GM12878 (cell line): ENCODE data around the gene LMF2. TPM values are rescaled to one million over a fixed set of nuclear protein-coding genes. Genes with fewer than 3 reads are reported as not detected.

Source experiments
- ATAC-seq: fragments of 200-7000 bp; cut with Tn5 transposase; 3 replicates; pipeline ENCODE4 v1.9.1; 2020; ENCODE audit warnings: mild to moderate bottlenecking, moderate library complexity
- BruUV-seq: library from RNA; stranded (reverse); fragments of 400-500 nt; replicated peaks from 2 replicates; lab custom pipeline; 2021; lab: Mats Ljungman, UMichigan
- CTCF ChIA-PET: fragments of 300-600 bp; sonication (Branson Sonifier 250); formaldehyde crosslinking; extraction: SDS; loops from one replicate; lab custom pipeline; 2021; ENCODE audit warnings: inconsistent platforms; lab: Yijun Ruan, JAX
- POLR2A ChIA-PET: fragments of 350-600 bp; formaldehyde crosslinking; extraction: SDS; loops from one replicate; lab custom pipeline; 2021; ENCODE audit warnings: inconsistent platforms; lab: Charles Lee
- RAD21 ChIA-PET: fragments of 300-600 bp; sonication (Branson Sonifier 250); formaldehyde crosslinking; loops from one replicate; lab custom pipeline; 2023; ENCODE audit warnings: antibody characterized with exemption; ENCODE audit not compliant: unreplicated experiment; lab: Charles Lee
- SMC1A ChIA-PET: fragments of 300-600 bp; sonication (Branson Sonifier 250); formaldehyde crosslinking; loops from one replicate; lab custom pipeline; 2023; ENCODE audit not compliant: unreplicated experiment, uncharacterized antibody; lab: Charles Lee
- DNase-seq: peaks from one replicate; pipeline ENCODE4 v3.0.0-alpha.2; 2011; ENCODE audit warnings: low read depth, low spot score
- FAIRE-seq: peaks from 3 replicates; lab custom pipeline; 2011; peaks lifted over from hg19 to GRCh38; lab: Jason Lieb, UNC
- H2AFZ ChIP-seq: 2 replicates; pipeline ENCODE4 v1.6.0; 2011; ENCODE audit warnings: low read depth, low read length, control low read depth; ENCODE audit not compliant: control insufficient read depth
- H3K27ac ChIP-seq: 2 replicates; pipeline ENCODE4 v1.5.1; 2011; ENCODE audit warnings: control low read depth; ENCODE audit not compliant: control insufficient read depth, insufficient read depth
- H3K27me3 ChIP-seq, 2 experiments: replicated peaks in 1 of 2; 2 replicates each; pipeline versions ENCODE4 v1.6.0 to v1.6.1; 2011; ENCODE audit warnings: low read length in 1 of 2; ENCODE audit not compliant: control insufficient read depth in 2 of 2, insufficient read depth in 2 of 2
- H3K36me3 ChIP-seq, 2 experiments: 2 replicates each; pipeline ENCODE4 v1.5.1; 2011; ENCODE audit warnings: low read length in 1 of 2; ENCODE audit not compliant: control insufficient read depth in 2 of 2, insufficient read depth in 2 of 2
- H3K4me1 ChIP-seq: 2 replicates; pipeline ENCODE4 v1.6.1; 2011; ENCODE audit warnings: mild to moderate bottlenecking, low read length, moderate library complexity, mixed read lengths; ENCODE audit not compliant: control insufficient read depth, insufficient read depth
- H3K4me2 ChIP-seq: 2 replicates; pipeline ENCODE4 v1.6.0; 2011; ENCODE audit warnings: control low read depth; ENCODE audit not compliant: control insufficient read depth, insufficient read depth
- H3K4me3 ChIP-seq: fragments of 200-600 bp; sonication (generic); 2 replicates; pipeline ENCODE4 v1.5.1; 2016
- H3K79me2 ChIP-seq: 2 replicates; pipeline ENCODE4 v1.6.0; 2011; ENCODE audit warnings: low read length; ENCODE audit not compliant: control insufficient read depth, insufficient read depth
- H3K9ac ChIP-seq: 2 replicates; pipeline ENCODE4 v1.8.0; 2011; ENCODE audit warnings: low read length, control low read depth, mixed read lengths; ENCODE audit not compliant: control insufficient read depth, insufficient read depth
- H3K9me3 ChIP-seq: replicated peaks from 3 replicates; pipeline ENCODE4 v1.5.1; 2011; ENCODE audit warnings: mild to moderate bottlenecking, low read length; ENCODE audit not compliant: control insufficient read depth, insufficient read depth
- H4K20me1 ChIP-seq: 2 replicates; pipeline ENCODE4 v1.6.0; 2011; ENCODE audit not compliant: control insufficient read depth, insufficient read depth
- CBFB ChIP-seq: IDR thresholded peaks from 2 replicates; pipeline ENCODE4 v1.6.1; 2016; ENCODE audit warnings: antibody characterized with exemption, low read depth
- FOS ChIP-seq: IDR thresholded peaks from 3 replicates; pipeline ENCODE4 v1.6.1; 2011; ENCODE audit warnings: borderline replicate concordance; ENCODE audit not compliant: insufficient read length; ENCODE audit errors: extremely low read depth
- IKZF2 ChIP-seq, 2 experiments: fragments of 450-650 bp; IDR thresholded peaks; 2 replicates each; pipeline ENCODE4 v1.6.1; 2017; ENCODE audit warnings: mild to moderate bottlenecking in 2 of 2, moderate library complexity in 2 of 2
- IRF4 ChIP-seq: IDR thresholded peaks from 2 replicates; pipeline ENCODE4 v1.6.1; 2011; ENCODE audit warnings: low read depth, low read length
- SREBF1 ChIP-seq: IDR thresholded peaks from 2 replicates; pipeline ENCODE4 v1.6.1; 2012; ENCODE audit warnings: mild to moderate bottlenecking, low read length
- WGBS: methylation state at CpG from one replicate; pipeline ENCODE4 v1.1.6; 2016; ENCODE audit warnings: low lambda C conversion rate; ENCODE audit not compliant: insufficient replicate concordance, insufficient coverage; ENCODE audit errors: missing lambda C conversion rate; 5-methylcytosine and 5-hydroxymethylcytosine counted together
- in situ Hi-C: fragments of 300-500 bp; cut with MboI; formaldehyde crosslinking; loops from 9 replicates; pipeline ENCODE4 v1.14.3; 2018; ENCODE audit warnings: mixed read lengths
- intact Hi-C: fragments of 100-400 bp; cut with micrococcal nuclease; formaldehyde crosslinking; loops from one replicate; pipeline ENCODE4 v1.14.2; 2022; ENCODE audit not compliant: unreplicated experiment
- polyA plus RNA-seq, 11 experiments: library from polyadenylated mRNA; depleted of rRNA in 4 of 11; unstranded in 6 of 11; stranded (reverse) in 5 of 11; fragments of >200 nt; fragmentation: Nextera tagmentation in 4 of 11; fragmentation: Illumina TruSeq in 1 of 11; extraction: Ambion mirVana in 4 of 11; extraction: Trizol in 1 of 11; gene quantifications; 1 replicate in 1 of 11; 2 replicates in 10 of 11; pipeline versions ENCODE4 v1.2.1 to v1.2.3, GENCODE V29; 2011 to 2016; ENCODE audit warnings: inconsistent platforms in 2 of 11, missing spikeins in 2 of 11, low read depth in 1 of 11
- total RNA-seq, 4 experiments: library from RNA; depleted of rRNA in 3 of 4; stranded (reverse); fragments of >200 nt in 3 of 4; fragmentation: Illumina TruSeq in 1 of 4; extraction: Trizol in 1 of 4; gene quantifications; 2 replicates each; pipeline versions ENCODE4 v1.2.1 to v1.2.3, GENCODE V29; 2013 to 2021
- TF ChIP-seq, protein P1 (sequence below): fragments of 450-650 bp; IDR thresholded peaks from 2 replicates; pipeline ENCODE4 v1.6.1; 2017; ENCODE audit warnings: mild to moderate bottlenecking, moderate library complexity
- TF ChIP-seq, protein P2 (sequence below): IDR thresholded peaks from 2 replicates; pipeline ENCODE4 v1.6.1; 2012; ENCODE audit warnings: low read depth, low read length, improper control_type of control experiment
- TF ChIP-seq, protein P3 (sequence below): IDR thresholded peaks from 2 replicates; pipeline ENCODE4 v1.6.1; 2012; ENCODE audit warnings: low read depth, low read length, improper control_type of control experiment

LMF2 gene
- total and polyA plus RNA-seq, 10 of the 15 experiments (the other 5 are each of a cell fraction or from before 2014, with no cell fraction given), result 0.08 to 57.5 (median 21.2) TPM

DNA sequence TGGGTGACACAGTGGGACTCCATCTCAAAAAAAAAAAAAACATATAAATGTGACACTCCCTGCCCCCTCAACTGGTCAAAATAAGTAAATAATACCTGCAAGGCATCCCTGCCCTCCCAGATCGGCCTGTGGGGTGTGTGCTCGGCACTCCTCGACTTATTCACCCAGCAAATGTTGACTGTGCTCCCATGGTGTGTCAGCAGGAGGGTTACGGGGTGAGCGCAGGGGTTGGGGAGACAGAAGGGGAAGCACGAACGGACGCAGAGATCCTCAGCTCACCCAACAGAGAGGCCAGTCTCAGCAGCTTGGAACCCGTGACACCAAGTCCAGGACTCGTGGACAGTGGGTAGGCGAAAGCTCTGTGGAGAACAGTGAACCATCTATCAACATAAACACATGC lies 27.8 kb downstream of the LMF2 start:
- FAIRE-seq (no peak), ATAC-seq (no peak), DNase-seq (no peak)
- RAD21 ChIA-PET, result interaction anchor here (0.6 kb wide), 1 partner anchor 17 kb away, joined by 3 read pairs; no protein-coding TSS in a partner anchor
- CTCF ChIA-PET, result interaction anchor here (1.1 to 1.9 kb wide), 3 partner anchors 9 to 45 kb away, joined by 3 to 8 read pairs (median 3); partner anchors contain the start of gene SCO2
- H3K27ac ChIP-seq, result no peak overlapping the region
- no peak overlapping the region for H2AFZ ChIP-seq
- SMC1A ChIA-PET, result no interaction called here
- POLR2A ChIA-PET, result interaction anchor here (0.7 to 1.9 kb wide), 2 partner anchors 10 to 44 kb away, joined by 3 to 7 read pairs; no protein-coding TSS in a partner anchor
- no peak overlapping the region for H3K9ac ChIP-seq
- WGBS, result 10% methylated on average over 11 of the region's 11 CpGs
- in situ Hi-C loops, result no loop called here
- H4K20me1 ChIP-seq, result no peaks in the 10 kb centered on the region
- H3K79me2 ChIP-seq, result no peaks in the 10 kb centered on the region
- BruUV-seq, result no TSS peak
- H3K4me3 ChIP-seq, result no peak overlapping the region
- H3K36me3 ChIP-seq, result no peaks in the 10 kb centered on the region
- H3K27me3 ChIP-seq, result peaks cover 0 to 3% of the 10 kb centered on the region in 2 experiments; a peak in 2 of 4 replicates
- peaks cover 5% of the 10 kb centered on the region for H3K4me1 ChIP-seq
- no peaks in the 10 kb centered on the region for H3K9me3 ChIP-seq
- intact Hi-C loops, result loop anchor here (10.0 kb wide), 1 partner anchor 235 kb away; the partner anchor contains the start of gene TUBGCP6
- TF ChIP-seq SREBF1, result no peak
- TF ChIP-seq IKZF2 (IDR thresholded peaks at IDR 0.05), result no peak
- TF ChIP-seq, protein P1, sequence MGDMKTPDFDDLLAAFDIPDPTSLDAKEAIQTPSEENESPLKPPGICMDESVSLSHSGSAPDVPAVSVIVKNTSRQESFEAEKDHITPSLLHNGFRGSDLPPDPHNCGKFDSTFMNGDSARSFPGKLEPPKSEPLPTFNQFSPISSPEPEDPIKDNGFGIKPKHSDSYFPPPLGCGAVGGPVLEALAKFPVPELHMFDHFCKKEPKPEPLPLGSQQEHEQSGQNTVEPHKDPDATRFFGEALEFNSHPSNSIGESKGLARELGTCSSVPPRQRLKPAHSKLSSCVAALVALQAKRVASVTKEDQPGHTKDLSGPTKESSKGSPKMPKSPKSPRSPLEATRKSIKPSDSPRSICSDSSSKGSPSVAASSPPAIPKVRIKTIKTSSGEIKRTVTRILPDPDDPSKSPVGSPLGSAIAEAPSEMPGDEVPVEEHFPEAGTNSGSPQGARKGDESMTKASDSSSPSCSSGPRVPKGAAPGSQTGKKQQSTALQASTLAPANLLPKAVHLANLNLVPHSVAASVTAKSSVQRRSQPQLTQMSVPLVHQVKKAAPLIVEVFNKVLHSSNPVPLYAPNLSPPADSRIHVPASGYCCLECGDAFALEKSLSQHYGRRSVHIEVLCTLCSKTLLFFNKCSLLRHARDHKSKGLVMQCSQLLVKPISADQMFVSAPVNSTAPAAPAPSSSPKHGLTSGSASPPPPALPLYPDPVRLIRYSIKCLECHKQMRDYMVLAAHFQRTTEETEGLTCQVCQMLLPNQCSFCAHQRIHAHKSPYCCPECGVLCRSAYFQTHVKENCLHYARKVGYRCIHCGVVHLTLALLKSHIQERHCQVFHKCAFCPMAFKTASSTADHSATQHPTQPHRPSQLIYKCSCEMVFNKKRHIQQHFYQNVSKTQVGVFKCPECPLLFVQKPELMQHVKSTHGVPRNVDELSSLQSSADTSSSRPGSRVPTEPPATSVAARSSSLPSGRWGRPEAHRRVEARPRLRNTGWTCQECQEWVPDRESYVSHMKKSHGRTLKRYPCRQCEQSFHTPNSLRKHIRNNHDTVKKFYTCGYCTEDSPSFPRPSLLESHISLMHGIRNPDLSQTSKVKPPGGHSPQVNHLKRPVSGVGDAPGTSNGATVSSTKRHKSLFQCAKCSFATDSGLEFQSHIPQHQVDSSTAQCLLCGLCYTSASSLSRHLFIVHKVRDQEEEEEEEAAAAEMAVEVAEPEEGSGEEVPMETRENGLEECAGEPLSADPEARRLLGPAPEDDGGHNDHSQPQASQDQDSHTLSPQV, result no peak
- TF ChIP-seq FOS, result no peak
- TF ChIP-seq, protein P2, sequence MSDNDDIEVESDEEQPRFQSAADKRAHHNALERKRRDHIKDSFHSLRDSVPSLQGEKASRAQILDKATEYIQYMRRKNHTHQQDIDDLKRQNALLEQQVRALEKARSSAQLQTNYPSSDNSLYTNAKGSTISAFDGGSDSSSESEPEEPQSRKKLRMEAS, result no peak
- TF ChIP-seq IRF4, result no peak
- TF ChIP-seq, protein P3, sequence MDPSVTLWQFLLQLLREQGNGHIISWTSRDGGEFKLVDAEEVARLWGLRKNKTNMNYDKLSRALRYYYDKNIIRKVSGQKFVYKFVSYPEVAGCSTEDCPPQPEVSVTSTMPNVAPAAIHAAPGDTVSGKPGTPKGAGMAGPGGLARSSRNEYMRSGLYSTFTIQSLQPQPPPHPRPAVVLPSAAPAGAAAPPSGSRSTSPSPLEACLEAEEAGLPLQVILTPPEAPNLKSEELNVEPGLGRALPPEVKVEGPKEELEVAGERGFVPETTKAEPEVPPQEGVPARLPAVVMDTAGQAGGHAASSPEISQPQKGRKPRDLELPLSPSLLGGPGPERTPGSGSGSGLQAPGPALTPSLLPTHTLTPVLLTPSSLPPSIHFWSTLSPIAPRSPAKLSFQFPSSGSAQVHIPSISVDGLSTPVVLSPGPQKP, result no peak
- no peak for TF ChIP-seq CBFB
- no peak overlapping the region for H3K4me2 ChIP-seq
